ENCODE measurements around the gene PAPOLB. TPM values are rescaled to one million over a fixed set of nuclear protein-coding genes. Genes with fewer than 3 reads are reported as not detected.

PAPOLB gene
- polyA plus RNA-seq, 12 donors, result 0.04 to 0.12 (median 0.06) TPM; not detected in 8

Other genes with a start within 250 kb of the PAPOLB start
- gene FOXK1, start 179.7 kb downstream of the PAPOLB start, polyA plus RNA-seq (ENCODE audit: insufficient read length in 12 of 12), result 10 to 100 TPM; 11.8 to 92.4 (median 17.9) TPM
- 10 to 100 TPM in 11 of 12 donors, not detected in 1; 10.3 to 17.8 (median 13.4) TPM for gene AP5Z1, start 86.4 kb downstream of the PAPOLB start, polyA plus RNA-seq (ENCODE audit: insufficient read length in 12 of 12)
- gene RADIL, start 21.7 kb upstream of the PAPOLB start, polyA plus RNA-seq (ENCODE audit: insufficient read length in 12 of 12), result 10 to 100 TPM in 1 of 12 donors, 1 to 10 TPM in 10, not detected in 1; 2.0 to 14.4 (median 3.5) TPM
- under 1 TPM in 6 of 12 donors, not detected in 6; 0.07 to 0.59 (median 0.11) TPM for gene MMD2, start 97.2 kb upstream of the PAPOLB start, polyA plus RNA-seq (ENCODE audit: insufficient read length in 12 of 12)
- 10 to 100 TPM in 10 of 12 donors, 1 to 10 TPM in 1, not detected in 1; 7.6 to 16.2 (median 13.4) TPM for gene RBAK, start 183.8 kb upstream of the PAPOLB start, polyA plus RNA-seq (ENCODE audit: insufficient read length in 12 of 12)